ENCODE measurements around the gene MAP7D3.

MAP7D3 gene

DNA sequence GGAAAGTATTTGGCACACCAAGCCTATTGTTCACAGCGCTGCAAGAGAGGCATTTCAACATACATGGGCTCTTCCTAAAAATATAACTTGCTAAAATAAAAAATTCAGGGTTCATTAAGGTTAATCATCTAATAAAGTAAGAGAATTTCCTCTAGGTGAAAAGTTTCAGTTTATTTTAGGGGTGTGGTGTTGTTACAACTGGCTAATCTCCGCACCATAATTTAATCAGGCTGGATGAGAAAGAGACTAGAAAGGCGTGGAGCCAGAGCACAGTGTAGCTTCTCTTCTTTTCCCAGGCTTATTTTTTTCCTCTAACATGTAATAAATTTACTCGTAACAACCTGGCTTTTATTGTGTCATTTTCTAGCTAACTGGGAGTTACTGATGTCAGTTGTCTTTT, 56.0 kb downstream of the MAP7D3 start:
- no peak overlapping the region for H3K4me3 ChIP-seq (ENCODE audit: extremely low read depth, insufficient read depth, low read length, poor library complexity, severe bottlenecking)
- H3K36me3 ChIP-seq (ENCODE audit: control insufficient read depth, insufficient read depth, low read length) = no peaks in the 10 kb centered on the region
- H3K9me3 ChIP-seq (ENCODE audit: control insufficient read depth, low read length) = no peaks in the 10 kb centered on the region
- no peak overlapping the region for H3K27ac ChIP-seq (ENCODE audit: low read depth, low read length, severe bottlenecking)
- H3K4me1 ChIP-seq (ENCODE audit: control insufficient read depth, insufficient read depth, low read length, poor library complexity, severe bottlenecking) = peaks cover 3% of the 10 kb centered on the region
- no CpG with 5 or more reads among the region's 4 CpGs for WGBS, 2 experiments (ENCODE audit: insufficient coverage in 2 of 2)

DNA sequence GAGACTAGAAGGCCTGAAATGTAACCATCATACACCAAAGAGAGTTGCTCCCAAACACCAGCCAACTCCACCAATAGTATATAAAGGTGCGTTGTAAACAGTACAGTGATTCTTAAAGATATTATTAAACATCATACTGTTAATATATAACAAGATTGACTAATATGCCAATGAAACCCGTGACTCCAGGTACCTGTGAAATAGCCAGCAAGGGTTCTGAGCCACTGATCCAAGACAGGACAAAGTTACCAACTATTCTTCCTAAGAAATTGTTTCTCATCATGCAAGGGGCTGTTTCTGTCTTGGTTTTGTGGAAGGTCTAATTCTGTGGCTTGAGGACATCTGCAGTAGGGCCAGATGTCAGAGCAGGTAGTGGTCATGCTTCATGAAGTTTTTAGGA, 56.7 kb downstream of the MAP7D3 start:
- Histone ChIP-seq H3K36me3 (ENCODE audit: control insufficient read depth, insufficient read depth, low read length) (no peaks in the 10 kb centered on the region), H3K4me3 (ENCODE audit: extremely low read depth, insufficient read depth, low read length, poor library complexity, severe bottlenecking) (no peak overlapping the region), H3K27ac (ENCODE audit: low read depth, low read length, severe bottlenecking) (no peak overlapping the region), H3K4me1 (ENCODE audit: control insufficient read depth, insufficient read depth, low read length, poor library complexity, severe bottlenecking) (peaks cover 3% of the 10 kb centered on the region), H3K9me3 (ENCODE audit: control insufficient read depth, low read length) (no peaks in the 10 kb centered on the region)
- WGBS, 2 experiments (ENCODE audit: insufficient coverage in 2 of 2) = no CpG with 5 or more reads among the region's 2 CpGs

- H3K4me3 ChIP-seq (ENCODE audit: extremely low read depth, insufficient read depth, low read length, poor library complexity, severe bottlenecking) = no peak overlapping the region
- peaks cover 3% of the 10 kb centered on the region for H3K4me1 ChIP-seq (ENCODE audit: control insufficient read depth, insufficient read depth, low read length, poor library complexity, severe bottlenecking)
- H3K9me3 ChIP-seq (ENCODE audit: control insufficient read depth, low read length) = no peaks in the 10 kb centered on the region
- WGBS, 2 experiments (ENCODE audit: insufficient coverage in 2 of 2) = 61 to 90% methylated on average over 2 to 3 of the region's 4 CpGs
- H3K36me3 ChIP-seq (ENCODE audit: control insufficient read depth, insufficient read depth, low read length) = no peaks in the 10 kb centered on the region
- H3K27ac ChIP-seq (ENCODE audit: low read depth, low read length, severe bottlenecking) = no peak overlapping the region
Measured at GRCh38 chrX:136193771-136194170, 57.4 kb downstream of the MAP7D3 start.

GRCh38 chrX:136192839-136193414, 58.3 kb downstream of the MAP7D3 start:
- WGBS, 2 experiments (ENCODE audit: insufficient coverage in 2 of 2) = 90% methylated on average over 2 of the region's 3 CpGs; no CpG with 5 or more reads in 1 of the 2 experiments
- Histone ChIP-seq H3K27ac (ENCODE audit: low read depth, low read length, severe bottlenecking) (no peak overlapping the region), H3K4me3 (ENCODE audit: extremely low read depth, insufficient read depth, low read length, poor library complexity, severe bottlenecking) (no peak overlapping the region), H3K36me3 (ENCODE audit: control insufficient read depth, insufficient read depth, low read length) (no peaks in the 10 kb centered on the region), H3K9me3 (ENCODE audit: control insufficient read depth, low read length) (no peaks in the 10 kb centered on the region), H3K4me1 (ENCODE audit: control insufficient read depth, insufficient read depth, low read length, poor library complexity, severe bottlenecking) (peaks cover 3% of the 10 kb centered on the region)

- no peaks in the 10 kb centered on the region for H3K36me3 ChIP-seq (ENCODE audit: control insufficient read depth, insufficient read depth, low read length)
- H3K9me3 ChIP-seq (ENCODE audit: control insufficient read depth, low read length) = no peaks in the 10 kb centered on the region
- no peak overlapping the region for H3K27ac ChIP-seq (ENCODE audit: low read depth, low read length, severe bottlenecking)
- no peak overlapping the region for H3K4me3 ChIP-seq (ENCODE audit: extremely low read depth, insufficient read depth, low read length, poor library complexity, severe bottlenecking)
- WGBS, 2 experiments (ENCODE audit: insufficient coverage in 2 of 2) = 100% methylated on average over 1 of the region's 2 CpGs; no CpG with 5 or more reads in 1 of the 2 experiments
- H3K4me1 ChIP-seq (ENCODE audit: control insufficient read depth, insufficient read depth, low read length, poor library complexity, severe bottlenecking) = peaks cover 3% of the 10 kb centered on the region
Measured at GRCh38 chrX:136192135-136192534, 59.1 kb downstream of the MAP7D3 start.

DNA sequence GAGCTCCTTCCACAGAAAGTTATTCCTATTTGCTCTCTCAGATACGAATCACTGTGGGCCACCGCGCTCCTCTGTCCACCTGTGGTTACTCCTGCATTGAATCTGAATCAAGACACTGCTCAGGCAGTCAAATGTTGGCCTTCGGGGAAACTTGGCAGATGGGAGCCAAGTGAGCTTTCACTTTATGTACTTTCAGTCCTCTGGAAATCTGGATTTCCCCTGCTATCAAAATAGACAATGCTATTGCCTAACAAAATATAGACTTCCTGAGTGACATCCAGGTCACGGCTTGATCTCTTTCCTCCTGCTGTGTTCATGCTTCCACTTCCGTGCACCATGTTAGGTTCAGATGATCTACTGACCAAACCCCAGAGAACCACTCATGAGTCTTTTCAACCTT, 60.0 kb downstream of the MAP7D3 start:
- no peaks in the 10 kb centered on the region for H3K9me3 ChIP-seq (ENCODE audit: control insufficient read depth, low read length)
- no peak overlapping the region for H3K27ac ChIP-seq (ENCODE audit: low read depth, low read length, severe bottlenecking)
- H3K4me3 ChIP-seq (ENCODE audit: extremely low read depth, insufficient read depth, low read length, poor library complexity, severe bottlenecking) = no peak overlapping the region
- H3K4me1 ChIP-seq (ENCODE audit: control insufficient read depth, insufficient read depth, low read length, poor library complexity, severe bottlenecking) = peaks cover 3% of the 10 kb centered on the region
- H3K36me3 ChIP-seq (ENCODE audit: control insufficient read depth, insufficient read depth, low read length) = no peaks in the 10 kb centered on the region
- 90 to 100% methylated on average over 1 to 2 of the region's 6 CpGs for WGBS, 2 experiments (ENCODE audit: insufficient coverage in 2 of 2)

DNA sequence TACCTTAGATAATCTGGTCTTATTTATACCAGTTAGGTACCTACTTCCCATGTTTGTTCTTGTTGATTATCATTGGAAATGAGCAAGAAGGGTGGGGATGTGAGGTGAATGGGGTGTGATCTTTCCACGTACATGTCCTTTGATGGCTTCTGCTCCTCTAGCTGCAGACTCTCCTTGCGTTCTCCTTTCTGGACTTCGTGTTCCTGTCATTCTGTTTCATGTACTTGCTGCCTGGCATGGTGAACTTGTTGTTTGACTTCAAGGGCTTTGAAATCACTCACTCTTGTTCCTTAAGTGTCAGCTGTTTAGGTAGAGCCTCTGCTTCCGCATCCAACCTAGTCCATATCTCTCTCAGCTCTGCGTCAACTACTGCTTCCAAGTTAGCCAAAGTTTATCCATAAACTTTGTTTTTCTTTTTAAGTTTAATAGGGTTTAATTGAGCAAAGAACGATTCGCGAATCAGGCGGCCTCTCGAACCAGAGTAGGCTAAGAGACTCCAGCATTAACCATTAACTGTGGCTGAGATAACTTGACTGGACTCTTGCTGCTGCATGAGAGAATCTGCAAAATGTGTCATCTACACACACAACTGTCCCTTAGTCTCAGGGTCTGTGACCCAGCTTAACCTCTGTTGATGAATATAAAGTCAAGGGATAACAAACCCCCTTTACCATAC, 61.0 kb downstream of the MAP7D3 start:
- no peaks in the 10 kb centered on the region for H3K36me3 ChIP-seq (ENCODE audit: control insufficient read depth, insufficient read depth, low read length)
- H3K4me1 ChIP-seq (ENCODE audit: control insufficient read depth, insufficient read depth, low read length, poor library complexity, severe bottlenecking) = peaks cover 3% of the 10 kb centered on the region
- H3K4me3 ChIP-seq (ENCODE audit: extremely low read depth, insufficient read depth, low read length, poor library complexity, severe bottlenecking) = no peak overlapping the region
- H3K9me3 ChIP-seq (ENCODE audit: control insufficient read depth, low read length) = no peaks in the 10 kb centered on the region
- WGBS, 2 experiments (ENCODE audit: insufficient coverage in 2 of 2) = no CpG with 5 or more reads among the region's 10 CpGs
- no peak overlapping the region for H3K27ac ChIP-seq (ENCODE audit: low read depth, low read length, severe bottlenecking)

GRCh38 chrX:136189222-136189621, 62.0 kb downstream of the MAP7D3 start:
- H3K9me3 ChIP-seq (ENCODE audit: control insufficient read depth, low read length) = no peaks in the 10 kb centered on the region
- WGBS, 2 experiments (ENCODE audit: insufficient coverage in 2 of 2) = no CpG with 5 or more reads among the region's 2 CpGs
- H3K4me1 ChIP-seq (ENCODE audit: control insufficient read depth, insufficient read depth, low read length, poor library complexity, severe bottlenecking) = peaks cover 3% of the 10 kb centered on the region
- no peak overlapping the region for H3K4me3 ChIP-seq (ENCODE audit: extremely low read depth, insufficient read depth, low read length, poor library complexity, severe bottlenecking)
- no peak overlapping the region for H3K27ac ChIP-seq (ENCODE audit: low read depth, low read length, severe bottlenecking)
- no peaks in the 10 kb centered on the region for H3K36me3 ChIP-seq (ENCODE audit: control insufficient read depth, insufficient read depth, low read length)

DNA sequence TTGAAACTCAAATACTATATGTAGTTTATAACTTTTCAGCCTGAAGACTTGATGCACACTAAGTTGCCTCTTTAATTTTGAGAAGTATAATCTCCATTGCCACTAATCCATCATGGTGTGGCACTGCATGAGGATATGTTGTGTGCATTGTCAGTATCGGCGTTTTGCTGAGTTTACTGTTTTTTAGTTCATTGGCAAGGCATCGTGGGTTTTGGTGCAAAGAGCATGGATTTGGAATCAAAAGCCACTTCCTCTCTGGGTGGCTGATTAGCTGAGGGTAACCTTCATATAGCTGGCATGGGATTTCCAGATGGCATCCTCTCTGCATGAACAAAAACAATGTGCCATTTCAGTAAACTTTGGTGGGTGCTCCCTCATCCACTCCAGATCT, 65.2 kb downstream of the MAP7D3 start:
- no peak overlapping the region for H3K27ac ChIP-seq (ENCODE audit: low read depth, low read length, severe bottlenecking)
- H3K36me3 ChIP-seq (ENCODE audit: control insufficient read depth, insufficient read depth, low read length) = no peaks in the 10 kb centered on the region
- H3K4me3 ChIP-seq (ENCODE audit: extremely low read depth, insufficient read depth, low read length, poor library complexity, severe bottlenecking) = no peak overlapping the region
- H3K9me3 ChIP-seq (ENCODE audit: control insufficient read depth, low read length) = no peaks in the 10 kb centered on the region
- 100% methylated on average over 1 of the region's 3 CpGs for WGBS, 2 experiments (ENCODE audit: insufficient coverage in 2 of 2)
- H3K4me1 ChIP-seq (ENCODE audit: control insufficient read depth, insufficient read depth, low read length, poor library complexity, severe bottlenecking) = no peaks in the 10 kb centered on the region

DNA sequence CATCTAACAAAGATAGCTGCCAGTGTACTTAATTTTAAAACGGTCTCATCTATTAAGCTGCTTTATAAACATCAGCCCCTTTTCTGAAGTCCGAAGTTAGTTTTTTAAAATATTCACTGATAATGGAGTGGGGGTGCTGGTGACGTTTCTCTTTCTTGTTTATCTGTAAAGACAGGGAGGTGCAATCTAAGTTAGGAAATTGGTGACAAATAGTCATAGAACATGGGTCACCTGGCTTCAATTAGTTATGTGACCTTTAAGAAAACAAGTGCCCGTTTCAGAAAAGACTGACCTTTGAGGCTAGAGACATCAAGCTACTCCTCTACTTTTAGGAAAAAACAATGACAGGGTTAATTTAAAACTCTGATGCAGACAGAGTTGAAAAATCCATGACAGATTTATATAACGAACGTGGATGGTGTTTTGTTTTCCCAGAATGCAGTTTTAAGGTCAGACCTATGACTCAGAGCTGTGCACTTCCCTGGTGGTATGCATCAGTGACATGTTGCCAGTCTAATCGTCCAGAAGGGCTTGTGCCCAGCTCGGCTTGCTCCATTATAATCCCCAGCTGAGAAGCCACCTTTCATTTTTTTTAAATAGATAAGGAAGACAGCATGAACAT, 65.7 kb downstream of the MAP7D3 start:
- Histone ChIP-seq H3K27ac (ENCODE audit: low read depth, low read length, severe bottlenecking) (no peak overlapping the region), H3K36me3 (ENCODE audit: control insufficient read depth, insufficient read depth, low read length) (no peaks in the 10 kb centered on the region), H3K9me3 (ENCODE audit: control insufficient read depth, low read length) (no peaks in the 10 kb centered on the region), H3K4me1 (ENCODE audit: control insufficient read depth, insufficient read depth, low read length, poor library complexity, severe bottlenecking) (no peaks in the 10 kb centered on the region), H3K4me3 (ENCODE audit: extremely low read depth, insufficient read depth, low read length, poor library complexity, severe bottlenecking) (no peak overlapping the region)
- WGBS, 2 experiments (ENCODE audit: insufficient coverage in 2 of 2) = 50% methylated on average over 1 of the region's 8 CpGs; no CpG with 5 or more reads in 1 of the 2 experiments

DNA sequence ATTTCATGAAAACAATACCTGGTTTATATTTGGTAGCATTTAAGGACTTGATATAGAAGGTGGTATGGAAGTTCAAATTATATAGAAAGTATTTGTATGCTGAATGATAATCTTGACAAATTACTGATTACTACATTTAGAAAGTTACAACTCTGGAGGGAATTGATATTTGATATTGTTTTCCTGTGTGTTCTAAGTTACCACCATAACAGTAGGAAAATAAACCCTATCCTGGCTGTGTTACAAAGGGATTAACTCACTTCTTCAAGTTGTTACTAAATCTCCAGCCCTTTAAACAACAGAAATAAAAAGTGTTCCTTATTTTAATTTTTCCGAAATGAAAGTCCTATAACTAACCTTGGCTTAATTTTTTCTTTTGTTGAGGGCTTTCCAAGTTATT, 67.3 kb downstream of the MAP7D3 start:
- WGBS, 2 experiments (ENCODE audit: insufficient coverage in 2 of 2) = no CpG with 5 or more reads among the region's 1 CpG
- H3K4me1 ChIP-seq (ENCODE audit: control insufficient read depth, insufficient read depth, low read length, poor library complexity, severe bottlenecking) = no peaks in the 10 kb centered on the region
- no peaks in the 10 kb centered on the region for H3K36me3 ChIP-seq (ENCODE audit: control insufficient read depth, insufficient read depth, low read length)
- no peak overlapping the region for H3K4me3 ChIP-seq (ENCODE audit: extremely low read depth, insufficient read depth, low read length, poor library complexity, severe bottlenecking)
- H3K9me3 ChIP-seq (ENCODE audit: control insufficient read depth, low read length) = no peaks in the 10 kb centered on the region
- H3K27ac ChIP-seq (ENCODE audit: low read depth, low read length, severe bottlenecking) = no peak overlapping the region
